T-helper 1 cell treated with Interleukin-12 subunit alpha and Interleukin-12 subunit beta and Interleukin-4 antibody, amounts not matched to agents 30 μg/mL and 1 μg/mL, for 36 hours (primary cell): ENCODE measurements around the gene NFASC.

Experiments
- H3K27ac Mint-ChIP-seq: one replicate; pipeline ENCODE4 v1.8.0; 2021; ENCODE audit warnings: mild to moderate bottlenecking, mixed read lengths
- H3K27me3 Mint-ChIP-seq: one replicate; pipeline ENCODE4 v1.8.0; 2021; ENCODE audit warnings: low read depth, mixed read lengths
- H3K36me3 Mint-ChIP-seq: one replicate; pipeline ENCODE4 v1.8.0; 2021; ENCODE audit warnings: low read depth, mixed read lengths
- H3K4me1 Mint-ChIP-seq: one replicate; pipeline ENCODE4 v1.8.0; 2021; ENCODE audit warnings: low read depth, mixed read lengths
- H3K4me3 Mint-ChIP-seq: one replicate; pipeline ENCODE4 v1.8.0; 2021; ENCODE audit warnings: mild to moderate bottlenecking, moderate library complexity, mixed read lengths
- H3K9me3 Mint-ChIP-seq: one replicate; pipeline ENCODE4 v1.8.0; 2021; ENCODE audit warnings: mixed read lengths

NFASC gene

GRCh38 chr1:204869097-204869496, 1.6 kb upstream of the NFASC start:
- Mint-ChIP-seq H3K9me3 (no peaks in the 10 kb centered on the region), H3K27ac (no peak overlapping the region), H3K27me3 (peaks cover 7% of the 10 kb centered on the region), H3K36me3 (no peaks in the 10 kb centered on the region), H3K4me3 (no peak overlapping the region), H3K4me1 (no peaks in the 10 kb centered on the region)

- Mint-ChIP-seq H3K9me3 (no peaks in the 10 kb centered on the region), H3K4me3 (no peak overlapping the region), H3K36me3 (no peaks in the 10 kb centered on the region), H3K27ac (no peak overlapping the region), H3K27me3 (peaks cover 4% of the 10 kb centered on the region), H3K4me1 (no peaks in the 10 kb centered on the region)
Measured at GRCh38 chr1:204871405-204872037, 859 bp downstream of the NFASC start.

- Mint-ChIP-seq H3K27ac (no peak overlapping the region), H3K4me3 (no peak overlapping the region), H3K9me3 (no peaks in the 10 kb centered on the region), H3K4me1 (no peaks in the 10 kb centered on the region), H3K36me3 (no peaks in the 10 kb centered on the region), H3K27me3 (peaks cover 4% of the 10 kb centered on the region)
Measured at GRCh38 chr1:204872262-204872881, 1.7 kb downstream of the NFASC start.

GRCh38 chr1:204873176-204873575, 2.5 kb downstream of the NFASC start:
- H3K27me3 Mint-ChIP-seq, result peaks cover 4% of the 10 kb centered on the region
- H3K4me3 Mint-ChIP-seq, result no peak overlapping the region
- no peaks in the 10 kb centered on the region for H3K9me3 Mint-ChIP-seq
- no peaks in the 10 kb centered on the region for H3K36me3 Mint-ChIP-seq
- no peak overlapping the region for H3K27ac Mint-ChIP-seq
- no peaks in the 10 kb centered on the region for H3K4me1 Mint-ChIP-seq

GRCh38 chr1:204873714-204874113, 3.1 kb downstream of the NFASC start:
- no peak overlapping the region for H3K4me3 Mint-ChIP-seq
- H3K27me3 Mint-ChIP-seq, result peaks cover 7% of the 10 kb centered on the region
- H3K27ac Mint-ChIP-seq, result no peak overlapping the region
- H3K4me1 Mint-ChIP-seq, result no peaks in the 10 kb centered on the region
- H3K9me3 Mint-ChIP-seq, result no peaks in the 10 kb centered on the region
- no peaks in the 10 kb centered on the region for H3K36me3 Mint-ChIP-seq

GRCh38 chr1:204874274-204874673, 3.6 kb downstream of the NFASC start:
- no peaks in the 10 kb centered on the region for H3K4me1 Mint-ChIP-seq
- no peak overlapping the region for H3K4me3 Mint-ChIP-seq
- H3K27me3 Mint-ChIP-seq, result peaks cover 10% of the 10 kb centered on the region
- H3K9me3 Mint-ChIP-seq, result no peaks in the 10 kb centered on the region
- no peak overlapping the region for H3K27ac Mint-ChIP-seq
- H3K36me3 Mint-ChIP-seq, result no peaks in the 10 kb centered on the region

- H3K27me3 Mint-ChIP-seq, result peaks cover 11% of the 10 kb centered on the region
- H3K36me3 Mint-ChIP-seq, result no peaks in the 10 kb centered on the region
- no peaks in the 10 kb centered on the region for H3K9me3 Mint-ChIP-seq
- H3K4me1 Mint-ChIP-seq, result no peaks in the 10 kb centered on the region
- no peak overlapping the region for H3K4me3 Mint-ChIP-seq
- H3K27ac Mint-ChIP-seq, result no peak overlapping the region
Measured at GRCh38 chr1:204875255-204875654, 4.6 kb downstream of the NFASC start.

GRCh38 chr1:204878621-204879234, 8.1 kb downstream of the NFASC start:
- H3K27me3 Mint-ChIP-seq, result peaks cover 11% of the 10 kb centered on the region
- no peak overlapping the region for H3K27ac Mint-ChIP-seq
- no peaks in the 10 kb centered on the region for H3K4me1 Mint-ChIP-seq
- H3K36me3 Mint-ChIP-seq, result no peaks in the 10 kb centered on the region
- no peaks in the 10 kb centered on the region for H3K9me3 Mint-ChIP-seq
- H3K4me3 Mint-ChIP-seq, result no peak overlapping the region

- Mint-ChIP-seq H3K4me3 (no peak overlapping the region), H3K4me1 (no peaks in the 10 kb centered on the region), H3K27ac (no peak overlapping the region), H3K36me3 (no peaks in the 10 kb centered on the region), H3K27me3 (peaks cover 11% of the 10 kb centered on the region), H3K9me3 (no peaks in the 10 kb centered on the region)
Measured at GRCh38 chr1:204879351-204879750, 8.7 kb downstream of the NFASC start.

- Mint-ChIP-seq H3K4me3 (no peak overlapping the region), H3K9me3 (no peaks in the 10 kb centered on the region), H3K27me3 (peaks cover 11% of the 10 kb centered on the region), H3K27ac (no peak overlapping the region), H3K4me1 (no peaks in the 10 kb centered on the region), H3K36me3 (no peaks in the 10 kb centered on the region)
Measured at GRCh38 chr1:204880906-204881305, 10.2 kb downstream of the NFASC start.

- peaks cover 7% of the 10 kb centered on the region for H3K27me3 Mint-ChIP-seq
- H3K4me3 Mint-ChIP-seq, result no peak overlapping the region
- H3K9me3 Mint-ChIP-seq, result no peaks in the 10 kb centered on the region
- H3K27ac Mint-ChIP-seq, result no peak overlapping the region
- no peaks in the 10 kb centered on the region for H3K36me3 Mint-ChIP-seq
- H3K4me1 Mint-ChIP-seq, result no peaks in the 10 kb centered on the region
Measured at GRCh38 chr1:204882479-204882878, 11.8 kb downstream of the NFASC start.

GRCh38 chr1:204883405-204883804, 12.7 kb downstream of the NFASC start:
- no peak overlapping the region for H3K27ac Mint-ChIP-seq
- H3K4me1 Mint-ChIP-seq, result no peaks in the 10 kb centered on the region

GRCh38 chr1:204885288-204885711, 14.6 kb downstream of the NFASC start:
- Mint-ChIP-seq H3K4me3 (no peak overlapping the region), H3K4me1 (no peaks in the 10 kb centered on the region), H3K9me3 (no peaks in the 10 kb centered on the region), H3K36me3 (no peaks in the 10 kb centered on the region), H3K27ac (no peak overlapping the region), H3K27me3 (peaks cover 12% of the 10 kb centered on the region)

More at GRCh38 chr1:204883405-204883804, 12.7 kb downstream of the NFASC start:
- peaks cover 10% of the 10 kb centered on the region for H3K27me3 Mint-ChIP-seq
- H3K4me3 Mint-ChIP-seq, result no peak overlapping the region
- H3K9me3 Mint-ChIP-seq, result no peaks in the 10 kb centered on the region
- H3K36me3 Mint-ChIP-seq, result no peaks in the 10 kb centered on the region

GRCh38 chr1:204885790-204886189, 15.1 kb downstream of the NFASC start:
- H3K36me3 Mint-ChIP-seq, result no peaks in the 10 kb centered on the region

GRCh38 chr1:204887846-204888245, 17.2 kb downstream of the NFASC start:
- H3K9me3 Mint-ChIP-seq, result no peaks in the 10 kb centered on the region
- H3K4me3 Mint-ChIP-seq, result no peak overlapping the region
- H3K27me3 Mint-ChIP-seq, result peaks cover 15% of the 10 kb centered on the region
- no peak overlapping the region for H3K27ac Mint-ChIP-seq
- no peaks in the 10 kb centered on the region for H3K36me3 Mint-ChIP-seq
- H3K4me1 Mint-ChIP-seq, result no peaks in the 10 kb centered on the region

More at GRCh38 chr1:204885790-204886189, 15.1 kb downstream of the NFASC start:
- Mint-ChIP-seq H3K27me3 (peaks cover 13% of the 10 kb centered on the region), H3K9me3 (no peaks in the 10 kb centered on the region), H3K4me3 (no peak overlapping the region), H3K4me1 (no peaks in the 10 kb centered on the region), H3K27ac (no peak overlapping the region)
